Neural cell (in vitro differentiated cells): Measurements from ENCODE around the gene LPGAT1. TPM values are rescaled to one million over a fixed set of nuclear protein-coding genes. Genes with fewer than 3 reads are reported as not detected.

Source experiments
- H2AFZ ChIP-seq: fragments of 200-600, 300-800 bp; sonication (generic), shearing (Covaris generic); 2 replicates; pipeline ENCODE4 v1.6.0; 2014; ENCODE audit warnings: low read depth, mild to moderate bottlenecking, antibody characterized with exemption, low read length, moderate library complexity
- H3F3A ChIP-seq: fragments of 200-600 bp; shearing (Covaris generic); 2 replicates; pipeline ENCODE4 v1.6.1; 2016; ENCODE audit warnings: mild to moderate bottlenecking, moderate library complexity, mixed read lengths, antibody characterized with exemption, low read length; ENCODE audit not compliant: insufficient read depth, poor library complexity, severe bottlenecking
- H3K27ac ChIP-seq: fragments of 200-600, 300-800 bp; sonication (generic), shearing (Covaris generic); 2 replicates; pipeline ENCODE4 v1.5.1; 2014; ENCODE audit warnings: mild to moderate bottlenecking, low read length, moderate library complexity
- H3K27me3 ChIP-seq: fragments of 300-800, 200-600 bp; sonication (generic), shearing (Covaris generic); 2 replicates; pipeline ENCODE4 v1.6.0; 2014; ENCODE audit warnings: mild to moderate bottlenecking, low read depth, low read length, moderate library complexity; ENCODE audit not compliant: insufficient read depth
- H3K36me3 ChIP-seq: fragments of 300-800, 200-600 bp; sonication (generic), shearing (Covaris generic); 2 replicates; pipeline ENCODE4 v1.5.1; 2014; ENCODE audit warnings: mild to moderate bottlenecking, antibody characterized with exemption, low read length, moderate library complexity; ENCODE audit not compliant: insufficient read depth
- H3K4me2 ChIP-seq: fragments of 300-800, 200-600 bp; sonication (generic), shearing (Covaris generic); 2 replicates; pipeline ENCODE4 v1.6.0; 2014; ENCODE audit warnings: mild to moderate bottlenecking, low read length
- H3K4me3 ChIP-seq: fragments of 300-800, 200-600 bp; sonication (generic), shearing (Covaris generic); 2 replicates; pipeline ENCODE4 v1.5.1; 2014; ENCODE audit warnings: mild to moderate bottlenecking, low read length, moderate library complexity
- H3K79me2 ChIP-seq: fragments of 200-600 bp; shearing (Covaris generic); replicated peaks from 2 replicates; pipeline ENCODE4 v1.6.0; 2014; ENCODE audit warnings: mild to moderate bottlenecking, low read length, moderate library complexity; ENCODE audit not compliant: insufficient read depth
- H3K9ac ChIP-seq: fragments of 300-800, 200-600 bp; sonication (generic), shearing (Covaris generic); 2 replicates; pipeline ENCODE4 v1.6.1; 2016; ENCODE audit warnings: mild to moderate bottlenecking, low read length, mixed read lengths
- H3K9me2 ChIP-seq: fragments of 200-600 bp; shearing (Covaris generic); 2 replicates; pipeline ENCODE4 v1.6.1; 2016; ENCODE audit warnings: mild to moderate bottlenecking, low read length, mixed read lengths; ENCODE audit not compliant: insufficient read depth
- H3K9me3 ChIP-seq: fragments of 200-600, 300-800 bp; sonication (generic), shearing (Covaris generic); 2 replicates; pipeline ENCODE4 v1.6.1; 2016; ENCODE audit warnings: mild to moderate bottlenecking, mixed run types, low read length, moderate library complexity, mixed read lengths
- H4K20me1 ChIP-seq: fragments of 200-600 bp; shearing (Covaris generic); 2 replicates; pipeline ENCODE4 v1.6.1; 2016; ENCODE audit warnings: mild to moderate bottlenecking, mixed run types; ENCODE audit not compliant: insufficient read depth
- EP300 ChIP-seq: fragments of 450-650 bp; conservative IDR thresholded peaks from 2 replicates; pipeline ENCODE4 v1.6.1; 2014; ENCODE audit warnings: antibody characterized with exemption, mild to moderate bottlenecking, moderate library complexity; ENCODE audit not compliant: poor library complexity, severe bottlenecking
- EZH2 ChIP-seq: fragments of 200-600, 300-800 bp; shearing (Covaris generic), sonication (generic); IDR thresholded peaks from 2 replicates; pipeline ENCODE4 v1.6.1; 2014; ENCODE audit warnings: antibody characterized with exemption, low read length, borderline replicate concordance, mild to moderate bottlenecking; ENCODE audit not compliant: insufficient read depth, poor library complexity, severe bottlenecking
- MXI1 ChIP-seq: fragments of 450-650 bp; conservative IDR thresholded peaks from 2 replicates; pipeline ENCODE4 v1.6.1; 2014; ENCODE audit warnings: antibody characterized with exemption, mild to moderate bottlenecking; ENCODE audit not compliant: poor library complexity, severe bottlenecking
- POLR2AphosphoS5 ChIP-seq: IDR thresholded peaks from 2 replicates; pipeline ENCODE4 v1.6.1; 2012
- RAD21 ChIP-seq: fragments of 450-650 bp; conservative IDR thresholded peaks from 2 replicates; pipeline ENCODE4 v1.6.1; 2014; ENCODE audit warnings: antibody characterized with exemption, mild to moderate bottlenecking, moderate library complexity
- SMC3 ChIP-seq: fragments of 450-650 bp; conservative IDR thresholded peaks from 2 replicates; pipeline ENCODE4 v1.6.1; 2014; ENCODE audit warnings: antibody characterized with exemption, mild to moderate bottlenecking, moderate library complexity; ENCODE audit not compliant: poor library complexity
- TAF1 ChIP-seq: IDR thresholded peaks from 2 replicates; pipeline ENCODE4 v1.6.1; 2012; ENCODE audit warnings: low read depth
- polyA plus RNA-seq: library from polyadenylated mRNA; depleted of rRNA; stranded (reverse); fragments of >200 nt; gene quantifications from 2 replicates; pipeline ENCODE4 v1.2.3, GENCODE V29; 2014
- TF ChIP-seq, protein P1 (sequence below): IDR thresholded peaks from 2 replicates; pipeline ENCODE4 v1.6.1; 2012; ENCODE audit warnings: borderline replicate concordance
- TF ChIP-seq, protein P2 (sequence below): fragments of 450-650 bp; IDR thresholded peaks from 2 replicates; pipeline ENCODE4 v1.5.1; 2014; ENCODE audit warnings: antibody characterized with exemption, mild to moderate bottlenecking, moderate library complexity; ENCODE audit not compliant: poor library complexity, severe bottlenecking

LPGAT1 gene
- polyA plus RNA-seq, 1 donor from 2014 or later: 53.1 TPM

DNA sequence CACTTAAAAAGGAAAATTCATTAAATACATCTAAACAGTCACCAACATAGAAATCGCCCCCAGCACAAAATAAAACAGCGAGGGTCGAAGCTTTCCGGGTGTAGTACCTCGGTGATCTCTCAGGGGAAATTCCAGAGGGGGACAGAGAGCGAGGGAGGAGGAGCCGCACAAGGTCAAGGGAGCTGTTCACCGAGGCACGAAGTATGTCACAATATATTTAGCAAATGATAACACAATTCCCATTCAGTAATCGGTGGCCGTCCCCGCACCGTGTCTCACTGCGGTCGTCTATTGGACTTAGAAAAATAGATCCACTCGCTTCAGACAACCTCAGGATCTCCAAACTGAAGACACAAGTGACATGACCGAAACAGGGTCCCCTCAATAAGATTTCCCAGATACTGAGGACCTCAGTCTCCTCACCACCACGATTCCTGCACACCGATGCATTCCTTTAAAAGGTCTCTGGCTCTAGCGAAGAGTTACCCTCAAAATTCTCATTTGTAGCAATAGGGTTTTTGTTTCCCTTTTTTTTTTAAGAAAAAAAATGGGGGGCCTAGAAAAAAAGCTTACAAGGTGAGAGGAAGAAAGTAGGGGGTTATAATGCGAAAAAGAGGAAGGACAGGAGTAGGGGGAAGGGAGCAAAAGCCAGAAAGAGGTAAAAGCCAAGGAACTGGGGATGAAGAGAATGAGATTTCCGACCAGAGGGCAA, 1.1 kb downstream of the LPGAT1 start:
- Histone ChIP-seq H3F3A (no peaks in the 10 kb centered on the region), H3K27ac (peak overlapping the region; percentile 54), H3K9me2 (no peaks in the 10 kb centered on the region), H3K4me2 (peak overlapping the region; percentile 90), H3K9me3 (no peaks in the 10 kb centered on the region), H3K36me3 (no peaks in the 10 kb centered on the region), H3K9ac (peak overlapping the region; percentile 87), H4K20me1 (no peaks in the 10 kb centered on the region), H2AFZ (peak overlapping the region; percentile 46), H3K4me3 (peak overlapping the region; percentile 78), H3K79me2 (peaks cover 37% of the 10 kb centered on the region), H3K27me3 (no peaks in the 10 kb centered on the region)
- TF ChIP-seq RAD21: no peak
- TF ChIP-seq, protein P1, sequence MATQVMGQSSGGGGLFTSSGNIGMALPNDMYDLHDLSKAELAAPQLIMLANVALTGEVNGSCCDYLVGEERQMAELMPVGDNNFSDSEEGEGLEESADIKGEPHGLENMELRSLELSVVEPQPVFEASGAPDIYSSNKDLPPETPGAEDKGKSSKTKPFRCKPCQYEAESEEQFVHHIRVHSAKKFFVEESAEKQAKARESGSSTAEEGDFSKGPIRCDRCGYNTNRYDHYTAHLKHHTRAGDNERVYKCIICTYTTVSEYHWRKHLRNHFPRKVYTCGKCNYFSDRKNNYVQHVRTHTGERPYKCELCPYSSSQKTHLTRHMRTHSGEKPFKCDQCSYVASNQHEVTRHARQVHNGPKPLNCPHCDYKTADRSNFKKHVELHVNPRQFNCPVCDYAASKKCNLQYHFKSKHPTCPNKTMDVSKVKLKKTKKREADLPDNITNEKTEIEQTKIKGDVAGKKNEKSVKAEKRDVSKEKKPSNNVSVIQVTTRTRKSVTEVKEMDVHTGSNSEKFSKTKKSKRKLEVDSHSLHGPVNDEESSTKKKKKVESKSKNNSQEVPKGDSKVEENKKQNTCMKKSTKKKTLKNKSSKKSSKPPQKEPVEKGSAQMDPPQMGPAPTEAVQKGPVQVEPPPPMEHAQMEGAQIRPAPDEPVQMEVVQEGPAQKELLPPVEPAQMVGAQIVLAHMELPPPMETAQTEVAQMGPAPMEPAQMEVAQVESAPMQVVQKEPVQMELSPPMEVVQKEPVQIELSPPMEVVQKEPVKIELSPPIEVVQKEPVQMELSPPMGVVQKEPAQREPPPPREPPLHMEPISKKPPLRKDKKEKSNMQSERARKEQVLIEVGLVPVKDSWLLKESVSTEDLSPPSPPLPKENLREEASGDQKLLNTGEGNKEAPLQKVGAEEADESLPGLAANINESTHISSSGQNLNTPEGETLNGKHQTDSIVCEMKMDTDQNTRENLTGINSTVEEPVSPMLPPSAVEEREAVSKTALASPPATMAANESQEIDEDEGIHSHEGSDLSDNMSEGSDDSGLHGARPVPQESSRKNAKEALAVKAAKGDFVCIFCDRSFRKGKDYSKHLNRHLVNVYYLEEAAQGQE: no peak
- TF ChIP-seq EP300: no peak
- TF ChIP-seq, protein P2, sequence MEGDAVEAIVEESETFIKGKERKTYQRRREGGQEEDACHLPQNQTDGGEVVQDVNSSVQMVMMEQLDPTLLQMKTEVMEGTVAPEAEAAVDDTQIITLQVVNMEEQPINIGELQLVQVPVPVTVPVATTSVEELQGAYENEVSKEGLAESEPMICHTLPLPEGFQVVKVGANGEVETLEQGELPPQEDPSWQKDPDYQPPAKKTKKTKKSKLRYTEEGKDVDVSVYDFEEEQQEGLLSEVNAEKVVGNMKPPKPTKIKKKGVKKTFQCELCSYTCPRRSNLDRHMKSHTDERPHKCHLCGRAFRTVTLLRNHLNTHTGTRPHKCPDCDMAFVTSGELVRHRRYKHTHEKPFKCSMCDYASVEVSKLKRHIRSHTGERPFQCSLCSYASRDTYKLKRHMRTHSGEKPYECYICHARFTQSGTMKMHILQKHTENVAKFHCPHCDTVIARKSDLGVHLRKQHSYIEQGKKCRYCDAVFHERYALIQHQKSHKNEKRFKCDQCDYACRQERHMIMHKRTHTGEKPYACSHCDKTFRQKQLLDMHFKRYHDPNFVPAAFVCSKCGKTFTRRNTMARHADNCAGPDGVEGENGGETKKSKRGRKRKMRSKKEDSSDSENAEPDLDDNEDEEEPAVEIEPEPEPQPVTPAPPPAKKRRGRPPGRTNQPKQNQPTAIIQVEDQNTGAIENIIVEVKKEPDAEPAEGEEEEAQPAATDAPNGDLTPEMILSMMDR: peak; percentile 35

DNA sequence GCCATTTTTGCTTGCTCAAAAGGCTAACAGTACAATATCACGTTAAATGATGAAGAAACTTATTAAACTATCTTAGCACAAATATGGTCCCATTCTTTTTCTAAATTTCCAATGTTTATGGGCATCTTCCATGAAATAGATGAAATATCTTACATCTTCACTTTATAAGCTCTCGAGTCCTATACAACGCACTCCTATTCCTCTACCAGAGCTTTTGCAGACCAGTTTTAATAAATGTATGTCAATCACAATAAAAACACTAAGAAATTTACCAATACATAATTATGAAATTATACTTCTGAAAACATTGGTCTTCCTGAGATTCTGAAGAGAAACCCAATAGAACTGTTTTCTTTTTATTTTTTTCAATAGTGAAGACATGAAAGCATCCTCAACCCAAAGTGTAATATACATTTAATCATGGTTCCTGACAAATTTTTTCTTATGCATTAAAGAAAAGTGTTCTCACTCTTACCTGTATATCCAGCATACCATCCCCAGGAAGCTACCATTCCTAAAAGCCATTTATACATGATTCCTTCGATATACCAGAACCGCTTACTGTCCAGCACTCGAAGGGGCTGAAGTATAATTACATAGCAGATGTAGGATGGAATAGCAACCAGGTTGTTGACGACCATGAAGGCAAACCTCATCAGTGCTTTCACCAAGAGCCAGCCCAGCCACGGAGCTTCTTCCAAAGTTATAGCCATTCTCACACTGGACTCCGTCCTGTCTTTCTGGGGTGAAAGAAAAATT, 1.8 kb downstream of the LPGAT1 start:
- peak overlapping the region; percentile 87 for H3K9ac ChIP-seq
- H4K20me1 ChIP-seq: no peaks in the 10 kb centered on the region
- TF ChIP-seq RAD21: no peak
- no peak for TF ChIP-seq SMC3
- no peak for TF ChIP-seq TAF1
- TF ChIP-seq, protein P1: no peak
- no peak for TF ChIP-seq EP300
- TF ChIP-seq EZH2: no peak
- no peak for TF ChIP-seq MXI1
- TF ChIP-seq, protein P2: no peak
- TF ChIP-seq POLR2AphosphoS5: no peak
- H3K27me3 ChIP-seq: no peaks in the 10 kb centered on the region
- H2AFZ ChIP-seq: no peak overlapping the region
- H3K9me3 ChIP-seq: no peaks in the 10 kb centered on the region
- H3K4me3 ChIP-seq: peak overlapping the region; percentile 78
- peaks cover 37% of the 10 kb centered on the region for H3K79me2 ChIP-seq
- no peaks in the 10 kb centered on the region for H3F3A ChIP-seq
- H3K9me2 ChIP-seq: no peaks in the 10 kb centered on the region
- no peaks in the 10 kb centered on the region for H3K36me3 ChIP-seq
- no peak overlapping the region for H3K27ac ChIP-seq
- H3K4me2 ChIP-seq: peak overlapping the region; percentile 90
